ENCODE results near the gene ATP2B3.

- TF ChIP-seq EP300 (IDR thresholded peaks at IDR 0.05) (no peak), CTCF (IDR thresholded peaks at IDR 0.05) (no peak)
Measured at GRCh38 chrX:153614818-153615217, 97.4 kb downstream of the ATP2B3 start.

All from upper lobe of left lung (tissue), 4 donors.